Activated CD4-positive, alpha-beta memory T cell treated with anti-CD3 and anti-CD28 coated beads, Interleukin-2, amount 10 ng/mL, durations not matched to agents 7 days and 5 days (primary cell): Measurements from ENCODE around the gene RPRM. TPM values are rescaled to one million over a fixed set of nuclear protein-coding genes. Genes with fewer than 3 reads are reported as not detected.
"Not testable (repeated sequence)": the region's sequence is repeated elsewhere in the genome, so short reads cannot be mapped to it uniquely, and the experiment has no call there.

Experiments
- CTCF ChIA-PET: fragments of 350-600 bp; sonication (Branson Sonifier 250); formaldehyde crosslinking; loops from one replicate; lab custom pipeline; 2021; ENCODE audit warnings: antibody characterized with exemption, inconsistent platforms; lab: Charles Lee
- POLR2A ChIA-PET: fragments of 350-600 bp; sonication (Branson Sonifier 250); formaldehyde crosslinking; loops from one replicate; lab custom pipeline; 2021; ENCODE audit warnings: antibody characterized with exemption; lab: Charles Lee
- DNase-seq: peaks from one replicate; pipeline ENCODE4 v3.0.0-alpha.2; 2020
- H3K27ac Mint-ChIP-seq: one replicate; pipeline ENCODE4 v1.8.0; 2021; ENCODE audit warnings: mild to moderate bottlenecking, mixed read lengths
- H3K27me3 Mint-ChIP-seq: one replicate; pipeline ENCODE4 v1.8.0; 2021; ENCODE audit warnings: mixed read lengths
- H3K36me3 Mint-ChIP-seq: one replicate; pipeline ENCODE4 v1.8.0; 2021; ENCODE audit warnings: low read depth, mixed read lengths
- H3K4me1 Mint-ChIP-seq: one replicate; pipeline ENCODE4 v1.8.0; 2021; ENCODE audit warnings: mixed read lengths
- H3K4me3 Mint-ChIP-seq: one replicate; pipeline ENCODE4 v1.8.0; 2021; ENCODE audit warnings: mild to moderate bottlenecking, mixed read lengths
- H3K9me3 Mint-ChIP-seq: one replicate; pipeline ENCODE4 v1.8.0; 2021; ENCODE audit warnings: mixed read lengths
- total RNA-seq, 2 experiments: library from RNA; stranded (reverse); gene quantifications; one replicate each; pipeline ENCODE4 v1.2.3, GENCODE V29; 2021

Gene RPRM
- total RNA-seq: not detected

DNA sequence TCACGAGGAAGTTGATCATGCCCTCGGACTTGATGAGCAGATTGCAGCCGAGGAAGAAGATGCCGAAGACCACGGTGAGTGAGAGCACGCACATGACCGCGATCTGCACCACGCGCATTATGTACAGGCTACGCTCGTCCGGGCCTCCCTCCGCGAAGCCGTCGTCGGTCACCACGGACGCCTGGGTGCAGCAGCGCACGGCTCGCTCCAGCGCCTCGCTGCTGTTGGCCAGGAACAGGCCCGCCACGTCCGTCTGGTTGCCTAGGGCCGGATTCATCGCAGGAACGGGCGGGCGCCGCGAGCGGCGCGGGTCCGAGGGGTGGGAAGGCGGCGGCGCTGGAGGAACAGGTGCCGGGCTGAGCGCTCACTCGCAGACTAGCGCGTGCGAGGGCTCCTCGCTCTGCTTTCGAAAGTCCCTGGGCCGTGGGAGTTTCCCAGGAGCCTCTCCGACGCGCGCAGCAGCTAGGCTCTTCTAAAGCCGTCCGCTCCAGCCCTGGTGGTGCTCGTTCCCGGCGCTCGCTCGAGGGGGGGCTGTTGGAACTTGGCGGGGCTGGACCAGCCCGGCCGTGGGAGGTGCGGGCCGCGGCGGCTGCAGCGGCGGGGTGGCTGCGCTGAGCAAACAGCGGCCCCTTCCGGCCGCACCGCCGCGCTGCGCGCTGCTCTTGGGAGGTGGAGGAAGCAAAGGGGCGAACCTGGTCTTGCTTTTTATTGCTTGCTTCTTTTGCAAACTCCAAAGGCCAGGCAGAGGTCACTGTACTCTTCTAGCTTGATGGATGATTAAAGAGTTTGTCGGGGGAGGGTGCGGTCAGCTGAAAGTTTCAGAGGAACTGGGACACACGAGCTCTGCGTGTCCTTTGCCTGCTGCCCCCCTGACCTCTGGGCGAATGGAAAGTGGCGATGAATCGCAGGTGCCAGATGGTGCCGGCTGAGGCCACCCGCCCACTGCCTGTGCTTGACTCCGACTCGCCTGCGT is at the start of gene RPRM:
Gene RPRM (minus strand): TSS at position 474 of the 973 bp plus-strand sequence. CDS start 197 bp downstream, at position 277.
- peaks cover 18% of the 10 kb centered on the region for H3K4me1 Mint-ChIP-seq
- CTCF ChIA-PET: interaction anchor here (0.9 to 1.6 kb wide), 4 partner anchors 8 to 22 kb away, joined by 3 to 6 read pairs (median 4); no protein-coding TSS in a partner anchor
- peak within 1 kb of the TSS; percentile 48 for H3K4me3 Mint-ChIP-seq
- DNase-seq: peak; percentile 63
- POLR2A ChIA-PET: no interaction called here
- peaks cover 57% of the 10 kb centered on the region for H3K27me3 Mint-ChIP-seq
- no peaks in the 10 kb centered on the region for H3K36me3 Mint-ChIP-seq
- H3K27ac Mint-ChIP-seq: no peak within 1 kb of the TSS
- no peaks in the 10 kb centered on the region for H3K9me3 Mint-ChIP-seq

DNA sequence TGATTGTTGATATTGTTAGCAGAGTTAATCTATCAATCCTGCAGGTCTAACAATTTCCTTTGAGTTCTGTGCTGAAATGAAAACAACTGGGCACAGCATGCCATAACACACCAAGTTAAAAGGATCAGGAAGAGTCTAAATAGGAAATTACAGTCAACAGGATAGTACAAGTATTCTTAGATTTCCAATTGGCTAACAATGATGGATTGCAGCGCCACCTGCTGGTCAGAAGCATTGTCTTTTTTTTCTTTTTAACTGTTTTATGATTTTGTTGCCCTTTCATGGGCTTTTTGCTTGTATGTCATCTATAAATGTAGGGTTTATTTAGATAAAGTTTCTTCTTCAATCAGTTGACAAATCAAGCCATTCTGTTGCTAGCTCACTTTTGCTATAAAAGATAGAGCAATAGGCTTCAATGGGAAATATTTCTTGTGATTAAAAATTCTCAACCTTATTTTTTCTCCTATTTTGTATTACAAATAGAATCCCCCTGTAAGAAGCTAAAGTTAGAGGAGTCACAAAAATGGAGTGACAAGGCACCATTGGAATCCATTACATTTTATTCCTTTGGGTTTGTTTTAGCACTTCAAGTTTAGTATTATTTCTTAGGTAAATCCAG is 40.8 kb upstream of the RPRM start:
- H3K27ac Mint-ChIP-seq: no peak overlapping the region
- ChIA-PET CTCF (no interaction called here), POLR2A (no interaction called here)
- H3K27me3 Mint-ChIP-seq: peaks cover 6% of the 10 kb centered on the region
- no peak overlapping the region for H3K4me3 Mint-ChIP-seq
- peak; percentile 49 for DNase-seq
- H3K4me1 Mint-ChIP-seq: no peaks in the 10 kb centered on the region
- H3K36me3 Mint-ChIP-seq: no peaks in the 10 kb centered on the region
- no peaks in the 10 kb centered on the region for H3K9me3 Mint-ChIP-seq

DNA sequence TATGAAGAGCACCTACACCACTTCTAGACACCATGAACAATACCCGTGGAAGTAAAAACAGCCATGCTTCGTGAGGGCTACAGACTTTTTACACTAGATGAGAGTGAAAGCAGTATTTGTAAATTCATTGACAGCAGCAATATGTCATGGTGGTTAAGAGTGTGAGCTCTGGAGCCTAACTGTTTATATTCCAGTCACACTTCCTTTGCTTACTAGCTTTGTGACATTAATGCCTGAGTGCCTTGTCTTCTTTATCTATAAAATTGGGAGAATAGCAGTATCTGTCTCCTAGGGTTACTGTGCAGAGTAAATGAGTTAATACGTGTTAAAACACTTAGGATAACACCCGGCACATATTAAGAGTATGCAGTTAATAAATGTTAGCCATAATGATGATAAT is 33.8 kb upstream of the RPRM start:
- Mint-ChIP-seq H3K27me3 (peaks cover 2% of the 10 kb centered on the region), H3K36me3 (no peaks in the 10 kb centered on the region), H3K4me3 (no peak overlapping the region), H3K4me1 (no peaks in the 10 kb centered on the region), H3K9me3 (peaks cover 4% of the 10 kb centered on the region), H3K27ac (no peak overlapping the region)
- ChIA-PET CTCF (no interaction called here), POLR2A (no interaction called here)
- no peak for DNase-seq

GRCh38 chr2:153510996-153511395 is 32.4 kb upstream of the RPRM start:
- no peak for DNase-seq
- H3K9me3 Mint-ChIP-seq: peaks cover 4% of the 10 kb centered on the region
- no peaks in the 10 kb centered on the region for H3K36me3 Mint-ChIP-seq
- POLR2A ChIA-PET: no interaction called here
- no peak overlapping the region for H3K27ac Mint-ChIP-seq
- no peak overlapping the region for H3K4me3 Mint-ChIP-seq
- CTCF ChIA-PET: no interaction called here
- H3K4me1 Mint-ChIP-seq: no peaks in the 10 kb centered on the region
- H3K27me3 Mint-ChIP-seq: peaks cover 2% of the 10 kb centered on the region

GRCh38 chr2:153509133-153509532 is 30.6 kb upstream of the RPRM start:
- no peak overlapping the region for H3K4me3 Mint-ChIP-seq
- CTCF ChIA-PET: no interaction called here
- H3K4me1 Mint-ChIP-seq: no peaks in the 10 kb centered on the region
- POLR2A ChIA-PET: no interaction called here
- H3K27ac Mint-ChIP-seq: no peak overlapping the region
- H3K27me3 Mint-ChIP-seq: peaks cover 2% of the 10 kb centered on the region
- H3K9me3 Mint-ChIP-seq: peaks cover 4% of the 10 kb centered on the region
- no peaks in the 10 kb centered on the region for H3K36me3 Mint-ChIP-seq
- no peak for DNase-seq

GRCh38 chr2:153506499-153506898 is 27.9 kb upstream of the RPRM start:
- H3K27me3 Mint-ChIP-seq, H3K4me1 Mint-ChIP-seq, H3K4me3 Mint-ChIP-seq, H3K9me3 Mint-ChIP-seq, POLR2A ChIA-PET, H3K27ac Mint-ChIP-seq, CTCF ChIA-PET, DNase-seq, H3K36me3 Mint-ChIP-seq: not testable (repeated sequence)

- no peaks in the 10 kb centered on the region for H3K36me3 Mint-ChIP-seq
- no peaks in the 10 kb centered on the region for H3K4me1 Mint-ChIP-seq
- CTCF ChIA-PET: no interaction called here
- H3K4me3 Mint-ChIP-seq: no peak overlapping the region
- H3K27ac Mint-ChIP-seq: no peak overlapping the region
- DNase-seq: no peak
- POLR2A ChIA-PET: no interaction called here
- H3K27me3 Mint-ChIP-seq: no peaks in the 10 kb centered on the region
- H3K9me3 Mint-ChIP-seq: no peaks in the 10 kb centered on the region
Measured at GRCh38 chr2:153499439-153499838, 20.9 kb upstream of the RPRM start.

DNA sequence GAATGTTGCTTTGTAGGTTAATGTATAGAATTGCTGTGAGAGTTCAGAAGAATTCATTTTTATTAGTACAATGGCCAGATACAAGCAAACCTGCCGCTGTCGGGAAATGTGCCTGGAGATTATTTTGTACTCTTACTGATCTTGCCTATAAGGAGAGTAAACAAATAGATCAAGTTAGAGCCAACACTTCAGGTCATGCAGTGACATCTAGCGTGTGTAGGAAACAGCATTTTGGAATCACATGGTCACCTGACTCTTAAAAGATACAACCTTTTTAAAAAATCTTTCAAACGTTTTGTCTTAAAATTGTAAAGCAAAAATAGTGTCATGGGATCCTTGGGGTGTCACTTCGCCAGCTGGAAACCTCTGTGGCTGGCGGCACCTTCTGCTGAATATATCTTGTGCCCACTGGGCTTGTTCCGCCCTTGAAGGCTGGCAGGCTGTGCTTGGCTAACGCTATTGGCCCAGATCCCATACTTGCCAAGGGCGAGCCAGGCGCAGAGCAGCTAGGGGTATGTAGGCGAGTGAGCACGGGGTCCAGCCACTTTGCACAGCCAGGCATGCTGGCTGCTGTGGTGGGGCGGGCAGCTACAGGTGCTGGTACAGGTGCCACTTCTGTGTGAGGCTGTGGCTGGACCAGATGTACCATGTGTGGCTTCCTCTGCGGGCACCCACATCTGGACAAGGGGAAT is 19.5 kb upstream of the RPRM start:
- Mint-ChIP-seq H3K27ac (no peak overlapping the region), H3K9me3 (no peaks in the 10 kb centered on the region), H3K27me3 (peaks cover under 1% of the 10 kb centered on the region), H3K4me1 (no peaks in the 10 kb centered on the region), H3K36me3 (no peaks in the 10 kb centered on the region), H3K4me3 (no peak overlapping the region)
- ChIA-PET CTCF (no interaction called here), POLR2A (no interaction called here)
- no peak for DNase-seq

DNA sequence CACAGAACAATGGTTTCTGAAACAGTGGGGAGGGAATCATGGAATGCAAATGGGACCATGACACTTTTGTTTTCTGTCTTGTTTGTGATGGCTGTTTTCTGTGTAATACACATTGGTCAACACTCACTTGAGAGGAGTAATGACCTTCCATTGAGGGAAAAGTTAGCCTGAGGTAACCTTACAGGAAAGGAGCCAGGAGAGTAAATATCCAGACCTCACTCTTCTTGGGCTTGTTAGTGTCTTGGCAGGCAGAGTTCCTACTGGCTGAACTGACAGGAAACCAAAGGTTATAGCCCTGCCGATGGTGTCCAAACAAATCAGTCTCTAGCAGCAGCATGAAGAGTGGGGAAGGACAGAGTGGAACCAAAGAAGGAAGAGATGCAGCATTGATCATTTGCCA is 17.2 kb upstream of the RPRM start:
- Mint-ChIP-seq H3K27me3 (peaks cover 6% of the 10 kb centered on the region), H3K4me3 (no peak overlapping the region), H3K4me1 (no peaks in the 10 kb centered on the region), H3K27ac (no peak overlapping the region), H3K9me3 (no peaks in the 10 kb centered on the region), H3K36me3 (no peaks in the 10 kb centered on the region)
- CTCF ChIA-PET: interaction anchor here (1.0 kb wide), 1 partner anchor 16 kb away, joined by 3 read pairs; no protein-coding TSS in a partner anchor
- DNase-seq: no peak
- POLR2A ChIA-PET: no interaction called here

GRCh38 chr2:153488072-153488471 is 9.5 kb upstream of the RPRM start:
- Mint-ChIP-seq H3K4me3 (no peak overlapping the region), H3K9me3 (no peaks in the 10 kb centered on the region), H3K27ac (no peak overlapping the region), H3K4me1 (no peaks in the 10 kb centered on the region), H3K36me3 (no peaks in the 10 kb centered on the region), H3K27me3 (peaks cover 5% of the 10 kb centered on the region)
- no peak for DNase-seq
- CTCF ChIA-PET: no interaction called here
- POLR2A ChIA-PET: no interaction called here

- Mint-ChIP-seq H3K4me1 (no peaks in the 10 kb centered on the region), H3K9me3 (no peaks in the 10 kb centered on the region), H3K4me3 (no peak overlapping the region), H3K27me3 (peaks cover 3% of the 10 kb centered on the region), H3K27ac (no peak overlapping the region), H3K36me3 (no peaks in the 10 kb centered on the region)
- CTCF ChIA-PET: no interaction called here
- POLR2A ChIA-PET: no interaction called here
- DNase-seq: no peak
Measured at GRCh38 chr2:153487448-153487847, 8.9 kb upstream of the RPRM start.

- CTCF ChIA-PET: interaction anchor here (0.9 to 1.6 kb wide), 5 partner anchors 9 to 553 kb away, joined by 3 to 6 read pairs (median 4); no protein-coding TSS in a partner anchor
- no peaks in the 10 kb centered on the region for H3K36me3 Mint-ChIP-seq
- no peaks in the 10 kb centered on the region for H3K9me3 Mint-ChIP-seq
- H3K27me3 Mint-ChIP-seq: peaks cover 52% of the 10 kb centered on the region
- no peak overlapping the region for H3K27ac Mint-ChIP-seq
- H3K4me1 Mint-ChIP-seq: peaks cover 18% of the 10 kb centered on the region
- POLR2A ChIA-PET: no interaction called here
- DNase-seq: no peak
- H3K4me3 Mint-ChIP-seq: no peak overlapping the region
Measured at GRCh38 chr2:153479573-153479972, 1.0 kb upstream of the RPRM start.
